IMR-90 (cell line): ENCODE measurements around the gene POLR2L. TPM values are rescaled to one million over a fixed set of nuclear protein-coding genes. Genes with fewer than 3 reads are reported as not detected.

ENCODE experiments used
- ATAC-seq: fragments of 200-7000 bp; cut with Tn5 transposase; 2 replicates; pipeline ENCODE4 v1.9.1; 2020; ENCODE audit warnings: low read depth, mild to moderate bottlenecking, moderate library complexity
- BruUV-seq: library from RNA; stranded (reverse); fragments of 400-500 nt; replicated peaks from 2 replicates; lab custom pipeline; 2021; lab: Mats Ljungman, UMichigan
- CTCF ChIA-PET: fragments of 300-600 bp; formaldehyde crosslinking; extraction: SDS; loops from one replicate; lab custom pipeline; 2021; ENCODE audit warnings: antibody characterized with exemption; lab: Yijun Ruan, JAX
- POLR2A ChIA-PET: fragments of 300-600 bp; sonication (Branson Sonifier 250); formaldehyde crosslinking; loops from one replicate; lab custom pipeline; 2022; ENCODE audit warnings: antibody characterized with exemption; ENCODE audit not compliant: unreplicated experiment; lab: Charles Lee
- DNase-seq: peaks from one replicate; pipeline ENCODE4 v3.0.0; 2013
- H2AFZ ChIP-seq: replicated peaks from 2 replicates; pipeline ENCODE3; 2013; ENCODE audit warnings: low read length, mild to moderate bottlenecking; ENCODE audit not compliant: poor library complexity
- H2AK5ac ChIP-seq: 2 replicates; pipeline ENCODE4 v1.6.1; 2013; ENCODE audit warnings: low read depth, low read length, inconsistent platforms
- H2AK9ac ChIP-seq: replicated peaks from 2 replicates; pipeline ENCODE3; 2013; ENCODE audit warnings: mild to moderate bottlenecking, low read depth, low read length, moderate library complexity; ENCODE audit not compliant: poor library complexity
- H2BK120ac ChIP-seq: 2 replicates; pipeline ENCODE4 v1.6.1; 2013; ENCODE audit warnings: low read depth, low read length, inconsistent platforms
- H2BK15ac ChIP-seq: 3 replicates; pipeline ENCODE4 v1.6.1; 2013; ENCODE audit warnings: low read depth, low read length, inconsistent platforms
- H2BK20ac ChIP-seq: 2 replicates; pipeline ENCODE4 v1.6.1; 2013; ENCODE audit warnings: low read depth, mild to moderate bottlenecking, inconsistent platforms, low read length, moderate library complexity
- H2BK5ac ChIP-seq: 2 replicates; pipeline ENCODE4 v1.6.1; 2013; ENCODE audit warnings: mild to moderate bottlenecking, low read depth, low read length, inconsistent platforms; ENCODE audit not compliant: poor library complexity, severe bottlenecking
- H3K14ac ChIP-seq: replicated peaks from 2 replicates; pipeline ENCODE4 v1.6.1; 2013; ENCODE audit warnings: low read depth, low read length, inconsistent platforms
- H3K18ac ChIP-seq: 2 replicates; pipeline ENCODE4 v1.6.1; 2013; ENCODE audit warnings: low read depth, low read length, control low read depth
- H3K23ac ChIP-seq: 2 replicates; pipeline ENCODE4 v1.6.1; 2013; ENCODE audit warnings: low read depth, low read length, inconsistent platforms
- H3K27ac ChIP-seq: 2 replicates; pipeline ENCODE4 v1.5.1; 2013; ENCODE audit warnings: mild to moderate bottlenecking, control low read depth, low read length; ENCODE audit not compliant: insufficient read depth
- H3K27me3 ChIP-seq: 2 replicates; pipeline ENCODE4 v1.6.1; 2013; ENCODE audit warnings: low read length; ENCODE audit not compliant: control insufficient read depth, insufficient read depth
- H3K36me3 ChIP-seq: 2 replicates; pipeline ENCODE4 v1.6.1; 2013; ENCODE audit warnings: low read length, mixed read lengths; ENCODE audit not compliant: control insufficient read depth, insufficient read depth
- H3K4ac ChIP-seq: 2 replicates; pipeline ENCODE4 v1.6.1; 2013; ENCODE audit warnings: low read depth, low read length, inconsistent platforms
- H3K4me1 ChIP-seq: 2 replicates; pipeline ENCODE4 v1.6.1; 2013; ENCODE audit warnings: low read length, mixed read lengths; ENCODE audit not compliant: control insufficient read depth, insufficient read depth
- H3K4me2 ChIP-seq: 2 replicates; pipeline ENCODE4 v1.6.1; 2013; ENCODE audit warnings: low read depth, mild to moderate bottlenecking, control low read depth, low read length, moderate library complexity
- H3K4me3 ChIP-seq: 2 replicates; pipeline ENCODE4 v1.5.1; 2013; ENCODE audit warnings: low read depth, mild to moderate bottlenecking, control low read depth, low read length, moderate library complexity; ENCODE audit not compliant: insufficient read depth
- H3K56ac ChIP-seq: 2 replicates; pipeline ENCODE4 v1.6.1; 2013; ENCODE audit warnings: low read length, inconsistent platforms; ENCODE audit not compliant: insufficient read depth; ENCODE audit errors: extremely low read depth
- H3K79me1 ChIP-seq, 2 experiments: 2 replicates each; pipeline ENCODE4 v1.6.1; 2013; ENCODE audit warnings: low read length in 2 of 2, inconsistent platforms in 1 of 2, low read depth in 1 of 2
- H3K9ac ChIP-seq: 2 replicates; pipeline ENCODE4 v1.6.1; 2013; ENCODE audit warnings: low read depth, low read length, control low read depth
- H3K9me1 ChIP-seq: 2 replicates; pipeline ENCODE4 v1.6.1; 2013; ENCODE audit warnings: low read length, inconsistent platforms; ENCODE audit not compliant: insufficient read depth
- H3K9me3 ChIP-seq: 2 replicates; pipeline ENCODE4 v1.6.1; 2013; ENCODE audit warnings: low read length; ENCODE audit not compliant: control insufficient read depth, insufficient read depth
- H4K20me1 ChIP-seq: 2 replicates; pipeline ENCODE4 v1.6.1; 2013; ENCODE audit warnings: low read length, inconsistent platforms; ENCODE audit not compliant: insufficient read depth
- H4K5ac ChIP-seq: 2 replicates; pipeline ENCODE4 v1.6.1; 2013; ENCODE audit warnings: mild to moderate bottlenecking, low read depth, low read length, control low read depth
- H4K8ac ChIP-seq, 2 experiments: 2 replicates each; pipeline ENCODE4 v1.6.1; 2013; ENCODE audit warnings: low read depth in 2 of 2, low read length in 2 of 2, control low read depth in 1 of 2, inconsistent platforms in 1 of 2
- H4K91ac ChIP-seq: 2 replicates; pipeline ENCODE4 v1.6.1; 2013; ENCODE audit warnings: low read depth, low read length, inconsistent platforms; ENCODE audit not compliant: insufficient read depth
- CTCF ChIP-seq: conservative IDR thresholded peaks from 2 replicates; pipeline ENCODE4 v1.5.1; 2012; ENCODE audit warnings: mild to moderate bottlenecking, low read depth, low read length, improper control_type of control experiment
- MAZ ChIP-seq: IDR thresholded peaks from 2 replicates; pipeline ENCODE4 v1.6.1; 2012; ENCODE audit warnings: low read depth, mild to moderate bottlenecking, low read length, improper control_type of control experiment, moderate library complexity, borderline replicate concordance
- MXI1 ChIP-seq: IDR thresholded peaks from 2 replicates; pipeline ENCODE4 v1.6.1; 2012; ENCODE audit warnings: low read depth, mild to moderate bottlenecking, low read length, moderate library complexity, borderline replicate concordance
- POLR2A ChIP-seq: IDR thresholded peaks from 2 replicates; pipeline ENCODE4 v1.6.1; 2012; ENCODE audit warnings: mild to moderate bottlenecking, low read depth, low read length
- RFX5 ChIP-seq: IDR thresholded peaks from 2 replicates; pipeline ENCODE4 v1.8.0; 2012; ENCODE audit warnings: low read depth, mild to moderate bottlenecking, low read length, moderate library complexity
- SMC3 ChIP-seq: fragments of 150-350 bp; IDR thresholded peaks from 2 replicates; pipeline ENCODE4 v1.6.1; 2016; ENCODE audit warnings: low read depth, mild to moderate bottlenecking, antibody characterized with exemption, low read length, moderate library complexity
- USF2 ChIP-seq: fragments of 150-350 bp; IDR thresholded peaks from 2 replicates; pipeline ENCODE4 v1.6.1; 2017; ENCODE audit warnings: mild to moderate bottlenecking, antibody characterized with exemption, low read length, low read depth
- WGBS, 2 experiments: methylation state at CpG; one replicate each; pipeline versions ENCODE4 v1.1.5 to v1.1.7; 2013; ENCODE audit warnings: missing lambda C conversion rate in 2 of 2; ENCODE audit not compliant: insufficient read length in 1 of 2; ENCODE audit errors: extremely low coverage in 2 of 2; 5-methylcytosine and 5-hydroxymethylcytosine counted together
- dilution Hi-C: fragments of 300-500 bp; cut with HindIII; formaldehyde crosslinking; loops from one replicate; pipeline ENCODE4 v1.14.3; 2018; ENCODE audit warnings: low sequenced_read_pairs; ENCODE audit not compliant: unreplicated experiment
- in situ Hi-C: fragments of 300-500 bp; cut with MboI; formaldehyde crosslinking; loops from 3 replicates; pipeline ENCODE4 v1.14.3; 2019; ENCODE audit warnings: low sequenced_read_pairs, inconsistent platforms, mixed read lengths
- intact Hi-C: fragments of 100-400 bp; cut with micrococcal nuclease; formaldehyde crosslinking; loops from 2 replicates; pipeline ENCODE4 v1.10.0; 2022
- polyA plus RNA-seq, 3 experiments: library from polyadenylated mRNA; depleted of rRNA; stranded (reverse); fragments of >200 nt; gene quantifications; 2 replicates each; pipeline ENCODE4 v1.2.3, GENCODE V29; 2012; ENCODE audit warnings: low replicate concordance in 1 of 3
- total RNA-seq: library from RNA; depleted of rRNA; stranded (reverse); fragments of >200 nt; gene quantifications from 2 replicates; pipeline ENCODE4 v1.2.3, GENCODE V29; 2012

The POLR2L gene
- total and polyA plus RNA-seq, 2 of the 4 experiments (the other 2 are of a cell fraction), result 44.4 to 416 TPM

GRCh38 chr11:798093-798713, 44.1 kb downstream of the POLR2L start, which contains the start of gene SLC25A22 (continued):
- TF ChIP-seq SMC3 (peak; percentile 35), RFX5 (no peak), POLR2A (no peak)

- dilution Hi-C loops, result no loop called here
- peak overlapping the region; percentile 70 for H2BK5ac ChIP-seq
- H3K27ac ChIP-seq, result peak overlapping the region; percentile 89
- ATAC-seq, result peak; percentile 56
- H2AK5ac ChIP-seq, result peak overlapping the region; percentile 90; the same call in 1 of the 2 replicates
- H3K23ac ChIP-seq, result peak overlapping the region; percentile 63; the same call in 1 of the 2 replicates
- no TSS peak for BruUV-seq
- peaks cover 10% of the 10 kb centered on the region for H3K4me1 ChIP-seq
- peaks cover 6% of the 10 kb centered on the region; the same call in 1 of the 2 replicates for H3K9me1 ChIP-seq
- peak overlapping the region; percentile 87 for H4K91ac ChIP-seq
- peaks cover 36% of the 10 kb centered on the region for H3K36me3 ChIP-seq
- H3K14ac ChIP-seq, result peak overlapping the region; percentile 87; the same call in 1 of the 2 replicates
- intact Hi-C loops, result loop anchor here (1.0 kb wide), 1 partner anchor 12 kb away; the partner anchor contains the start of gene RPLP2
- H2AK9ac ChIP-seq, result peak overlapping the region; percentile 95
- peak overlapping the region; percentile 61 for H3K4me3 ChIP-seq
- peak overlapping the region; percentile 85 for H3K4ac ChIP-seq
- in situ Hi-C loops, result no loop called here
- ChIA-PET CTCF (interaction anchor here (0.6 to 2.7 kb wide), 2 partner anchors 14 to 37 kb away, joined by 3 to 10 read pairs; no protein-coding TSS in a partner anchor), POLR2A (no interaction called here)
- H2BK15ac ChIP-seq, result peak overlapping the region; percentile 43; the same call in 1 of the 3 replicates
- H3K4me2 ChIP-seq, result peak overlapping the region; percentile 96
- H4K5ac ChIP-seq, result peak overlapping the region; percentile 1; the same call in 1 of the 2 replicates
- peak overlapping the region; percentile 84 for H3K9ac ChIP-seq
- 0% methylated on average over 25 of the region's 57 CpGs; no CpG with 5 or more reads in 1 of the 2 experiments for whole genome bisulfite sequencing, 2 experiments
- H3K9me3 ChIP-seq, result no peaks in the 10 kb centered on the region
- peak overlapping the region; percentile 93 for H2AFZ ChIP-seq
- H3K56ac ChIP-seq, result peak overlapping the region; percentile 38
- DNase-seq, result peak; percentile 84
- 0 out of 2 replicates have a peak overlapping the region, but pooled peaks have one; percentile 20 for H2BK120ac ChIP-seq
- H3K27me3 ChIP-seq, result no peaks in the 10 kb centered on the region
- peaks cover 18% of the 10 kb centered on the region for H4K20me1 ChIP-seq
- no peak overlapping the region for H2BK20ac ChIP-seq
- peak overlapping the region; percentile 35 to 71; a peak in 2 of 4 replicates for H4K8ac ChIP-seq
- peaks cover 0 to 30% of the 10 kb centered on the region in 2 experiments; a peak in 3 of 4 replicates for H3K79me1 ChIP-seq
- no peak overlapping the region for H3K18ac ChIP-seq
- TF ChIP-seq USF2 (peak; percentile 41; the same call in 1 of the 2 replicates), MXI1 (peak; percentile 94; the same call in 1 of the 2 replicates), MAZ (peak; percentile 82), CTCF (no peak)
These were observed 44.8 kb downstream of the POLR2L start for GRCh38 chr11:797296-798092.
